ENCODE data around the gene C22orf15. TPM values are rescaled to one million over a fixed set of nuclear protein-coding genes. Genes with fewer than 3 reads are reported as not detected.

The C22orf15 gene
- total RNA-seq, 1 experiment from 2014 or later, result not detected

DNA sequence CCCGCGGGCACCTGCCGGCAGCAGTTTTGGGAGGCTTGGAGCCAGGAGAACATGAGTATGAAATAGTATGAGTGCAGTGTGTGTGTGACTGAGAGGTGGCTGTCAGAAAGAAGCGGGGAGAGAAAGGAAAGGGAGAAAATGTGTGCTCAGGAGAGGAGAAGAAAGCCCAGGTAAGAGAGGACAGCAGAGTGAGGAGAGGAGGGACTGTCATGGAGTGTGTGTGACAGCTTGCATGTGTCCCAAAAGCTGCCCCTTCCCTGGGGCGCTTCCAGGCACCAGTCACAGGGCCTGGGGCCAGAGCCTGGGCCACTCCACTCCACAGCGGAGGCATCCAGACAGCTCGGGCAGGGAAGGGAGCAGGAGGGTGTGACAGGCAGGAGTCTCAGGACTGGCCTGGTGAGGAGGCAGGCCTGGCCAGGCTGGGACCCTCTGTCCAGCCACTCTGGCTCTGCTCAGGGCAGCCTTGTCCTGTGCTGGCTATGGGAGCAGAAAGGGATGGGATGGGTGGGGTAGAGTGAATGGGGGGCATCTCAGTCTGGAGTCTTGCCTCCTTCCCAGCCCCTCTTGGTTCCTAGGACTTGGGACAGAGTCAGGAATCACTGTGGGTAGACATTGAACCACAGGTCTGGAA, 10.8 kb downstream of the C22orf15 start:
- ChIA-PET POLR2A (interaction anchor here (3.4 kb wide), 1 partner anchor 13 kb away, joined by 22 read pairs; the partner anchor contains the start of gene SMARCB1), CTCF (interaction anchor here (1.1 kb wide), 1 partner anchor 12 kb away, joined by 3 read pairs; no protein-coding TSS in a partner anchor), RAD21 (ENCODE audit: low non-redundant PET in 1 of 2, low total read pairs in 2 of 2, uncharacterized antibody in 2 of 2, unreplicated experiment in 2 of 2) (no interaction called here)
- Histone ChIP-seq H3K4me2 (ENCODE audit: low read length) (peak overlapping the region; percentile 94), H3K79me2 (ENCODE audit: insufficient read depth, low read length) (no peaks in the 10 kb centered on the region), H3K27me3 (ENCODE audit: insufficient read depth, low read length) (no peaks in the 10 kb centered on the region), H3K9ac (ENCODE audit: low read length) (peak overlapping the region; percentile 67), H3K9me2 (ENCODE audit: insufficient read depth) (no peaks in the 10 kb centered on the region), H3K4me3 (replicated peaks in 1 of 2; ENCODE audit: low read depth in 1 of 2, low read length in 2 of 2) (peak overlapping the region; percentile 50 to 67), H4K20me1 (ENCODE audit: insufficient read depth) (no peaks in the 10 kb centered on the region), H3K27ac (ENCODE audit: low read depth, low read length) (no peak overlapping the region; the same call in 1 of the 2 replicates), H3K4me1 (ENCODE audit: control insufficient read depth in 1 of 2, insufficient read depth in 2 of 2, low read length in 2 of 2) (peaks cover 30 to 59% of the 10 kb centered on the region in 2 experiments), H3K36me3 (ENCODE audit: control insufficient read depth in 1 of 2, insufficient read depth in 2 of 2, low read length in 2 of 2) (no peaks in the 10 kb centered on the region), H2AFZ (ENCODE audit: low read depth, low read length, poor library complexity, severe bottlenecking) (no peak overlapping the region), H3K9me3 (ENCODE audit: control insufficient read depth in 1 of 2, insufficient read depth in 1 of 2, low read depth in 1 of 2, low read length in 2 of 2) (no peaks in the 10 kb centered on the region)
- TSS peak; percentile 58 for BruUV-seq (replicated peaks)
- no peak for DNase-seq (ENCODE audit: low read depth, low spot score)
- TF ChIP-seq ZNF274 (IDR thresholded peaks at IDR 0.05; ENCODE audit: low read depth, low read length) (no peak), FOSL1 (IDR thresholded peaks at IDR 0.05; ENCODE audit: low read depth) (no peak)
- intact Hi-C loops (cut with micrococcal nuclease), result no loop called here
- no peak for ATAC-seq

DNA sequence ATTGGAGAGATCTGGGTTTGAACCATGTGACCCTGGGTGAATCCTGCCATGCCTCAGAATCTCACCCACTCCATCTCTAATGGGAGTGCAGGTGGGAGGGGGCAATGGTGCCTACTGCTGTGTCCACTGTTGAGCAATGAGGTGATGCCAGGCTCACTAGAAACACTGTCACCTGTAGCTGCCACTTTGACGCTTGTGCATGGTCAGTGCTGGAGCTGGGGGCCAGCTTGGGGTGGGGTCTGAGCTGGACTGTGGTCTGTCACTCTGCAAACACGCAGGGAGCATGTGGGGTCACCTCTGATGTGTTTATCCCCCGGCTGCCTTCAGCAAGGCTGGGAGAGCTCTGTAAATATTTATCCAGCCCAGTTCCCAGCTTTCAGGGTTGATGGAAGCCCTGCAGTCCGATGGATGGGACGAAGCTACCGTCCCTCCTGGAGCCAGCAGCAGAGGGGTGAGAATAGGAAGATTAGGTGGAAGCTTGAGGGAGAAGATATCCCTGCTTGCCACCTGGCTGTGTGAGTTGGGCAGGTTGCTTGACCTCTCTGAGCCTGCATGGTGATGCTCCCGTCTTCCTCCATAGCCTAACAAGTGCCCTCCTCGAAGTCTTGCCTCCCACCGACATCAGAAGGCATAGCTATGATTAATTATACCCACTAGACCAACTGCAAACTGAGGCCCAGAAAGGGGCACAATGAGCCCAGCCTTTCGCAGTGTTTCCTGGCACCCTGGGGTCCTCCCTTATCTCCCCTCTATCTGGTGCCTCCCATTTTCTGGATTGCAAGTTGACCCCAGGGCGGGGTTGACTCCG, 11.5 kb downstream of the C22orf15 start:
- ATAC-seq, result no peak
- POLR2A ChIA-PET, result interaction anchor here (0.6 kb wide), 1 partner anchor 16 kb away, joined by 3 read pairs; no protein-coding TSS in a partner anchor
- Histone ChIP-seq H3K27me3 (ENCODE audit: insufficient read depth, low read length) (no peaks in the 10 kb centered on the region), H3K9ac (ENCODE audit: low read length) (no peak overlapping the region), H3K36me3 (ENCODE audit: control insufficient read depth in 1 of 2, insufficient read depth in 2 of 2, low read length in 2 of 2) (no peaks in the 10 kb centered on the region), H2AFZ (ENCODE audit: low read depth, low read length, poor library complexity, severe bottlenecking) (no peak overlapping the region), H3K27ac (ENCODE audit: low read depth, low read length) (no peak overlapping the region), H3K9me2 (ENCODE audit: insufficient read depth) (no peaks in the 10 kb centered on the region), H3K4me1 (ENCODE audit: control insufficient read depth in 1 of 2, insufficient read depth in 2 of 2, low read length in 2 of 2) (peaks cover 26 to 55% of the 10 kb centered on the region in 2 experiments), H4K20me1 (ENCODE audit: insufficient read depth) (no peaks in the 10 kb centered on the region), H3K9me3 (ENCODE audit: control insufficient read depth in 1 of 2, insufficient read depth in 1 of 2, low read depth in 1 of 2, low read length in 2 of 2) (no peaks in the 10 kb centered on the region), H3K4me3 (replicated peaks in 1 of 2; ENCODE audit: low read depth in 1 of 2, low read length in 2 of 2) (no peak overlapping the region), H3K79me2 (ENCODE audit: insufficient read depth, low read length) (no peaks in the 10 kb centered on the region), H3K4me2 (ENCODE audit: low read length) (peak overlapping the region; percentile 94)
- intact Hi-C loops (cut with micrococcal nuclease), result no loop called here
- TF ChIP-seq EGR1 (IDR thresholded peaks at IDR 0.05; ENCODE audit: low read depth) (no peak), EZH2 (IDR thresholded peaks at IDR 0.05) (no peak), ZNF274 (IDR thresholded peaks at IDR 0.05; ENCODE audit: low read depth, low read length) (no peak), MAX (IDR thresholded peaks at IDR 0.05) (no peak), SRF (IDR thresholded peaks at IDR 0.05; ENCODE audit: low read depth) (no peak), FOSL1 (IDR thresholded peaks at IDR 0.05; ENCODE audit: low read depth) (no peak), RAD21 (IDR thresholded peaks at IDR 0.05; ENCODE audit: low read depth) (no peak), ELF1 (IDR thresholded peaks at IDR 0.05; ENCODE audit: borderline replicate concordance, low read depth) (no peak), SIN3A (IDR thresholded peaks at IDR 0.05; ENCODE audit: low read depth) (no peak), SP1 (IDR thresholded peaks at IDR 0.05; ENCODE audit: low read depth) (no peak)
- no peak for DNase-seq (ENCODE audit: low read depth, low spot score)
- RAD21 ChIA-PET (ENCODE audit: low non-redundant PET in 1 of 2, low total read pairs in 2 of 2, uncharacterized antibody in 2 of 2, unreplicated experiment in 2 of 2), result no interaction called here
- BruUV-seq (replicated peaks), result no TSS peak
- CTCF ChIA-PET, result no interaction called here
